C4-2B (cell line): ENCODE data around the gene TADA2B.

Experiments used
- CTCF ChIP-seq: fragments of 450-650 bp; conservative IDR thresholded peaks from 2 replicates; pipeline ENCODE4 v1.5.1; 2017; ENCODE audit warnings: mild to moderate bottlenecking
- ZFX ChIP-seq: fragments of 450-650 bp; IDR thresholded peaks from 2 replicates; pipeline ENCODE4 v1.6.1; 2017

DNA sequence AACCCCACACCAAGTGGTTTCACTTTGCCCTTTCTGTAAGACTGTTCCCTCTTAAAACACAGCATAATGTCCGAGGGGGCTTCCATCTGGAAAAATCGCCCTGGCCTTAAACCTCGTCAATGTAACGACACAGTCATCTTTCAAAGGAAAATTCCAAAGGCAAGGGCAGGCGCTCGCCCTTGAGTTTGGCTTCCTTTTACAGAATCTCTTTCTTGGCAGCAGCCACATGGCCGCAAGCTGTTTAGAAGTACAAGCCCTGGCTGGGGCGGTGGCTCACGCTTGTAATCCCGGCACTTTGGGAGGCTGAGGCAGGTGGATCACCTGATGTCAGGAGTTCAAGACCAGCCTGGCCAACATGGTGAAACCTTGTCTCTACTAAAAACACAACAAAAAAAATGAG is 51.7 kb downstream of the TADA2B start:
- TF ChIP-seq CTCF (no peak), ZFX (no peak)
